ENCODE results near the gene MARVELD3. TPM values are rescaled to one million over a fixed set of nuclear protein-coding genes. Genes with fewer than 3 reads are reported as not detected.
"Not testable (repeated sequence)": the region's sequence is repeated elsewhere in the genome, so short reads cannot be mapped to it uniquely, and the experiment has no call there.

MARVELD3 gene
- total RNA-seq, 4 donors from 2014 or later, result 0.32 TPM; not detected in 3

DNA sequence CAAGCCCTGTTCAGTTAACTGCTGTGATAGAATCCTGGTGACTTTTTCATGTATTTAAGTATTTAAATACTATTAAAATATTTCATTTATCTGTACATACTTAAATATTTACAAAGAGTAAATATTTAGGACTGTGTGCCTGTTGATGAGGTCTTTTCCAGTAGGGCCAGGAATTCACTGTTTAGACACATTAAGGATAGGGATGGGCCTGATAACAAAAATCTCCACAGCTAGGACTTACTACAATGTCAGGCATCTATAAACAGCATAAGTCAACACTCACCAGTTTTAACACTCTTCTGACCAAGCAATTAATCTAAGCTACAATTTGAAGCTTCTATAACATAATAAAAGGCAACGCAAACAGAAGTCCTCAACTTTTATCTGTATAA, 47.6 kb downstream of the MARVELD3 start:
- H3K27me3 ChIP-seq, result no peaks in the 10 kb centered on the region
- intact Hi-C loops (cut with DNase I; ENCODE audit: low total_unique reads) (no loop called here), in situ Hi-C loops (cut with MboI; ENCODE audit: low sequenced_read_pairs in 4 of 4) (no loop called here)
- no peak overlapping the region for H3K4me3 ChIP-seq
- no peak overlapping the region for H3K27ac ChIP-seq
- DNase-seq (no peak), ATAC-seq (no peak)
- peaks cover 4 to 65% of the 10 kb centered on the region in 2 donors for H3K36me3 ChIP-seq
- no peaks in the 10 kb centered on the region for H3K9me3 ChIP-seq
- H3K4me1 ChIP-seq, result no peaks in the 10 kb centered on the region
- TF ChIP-seq, protein P1, sequence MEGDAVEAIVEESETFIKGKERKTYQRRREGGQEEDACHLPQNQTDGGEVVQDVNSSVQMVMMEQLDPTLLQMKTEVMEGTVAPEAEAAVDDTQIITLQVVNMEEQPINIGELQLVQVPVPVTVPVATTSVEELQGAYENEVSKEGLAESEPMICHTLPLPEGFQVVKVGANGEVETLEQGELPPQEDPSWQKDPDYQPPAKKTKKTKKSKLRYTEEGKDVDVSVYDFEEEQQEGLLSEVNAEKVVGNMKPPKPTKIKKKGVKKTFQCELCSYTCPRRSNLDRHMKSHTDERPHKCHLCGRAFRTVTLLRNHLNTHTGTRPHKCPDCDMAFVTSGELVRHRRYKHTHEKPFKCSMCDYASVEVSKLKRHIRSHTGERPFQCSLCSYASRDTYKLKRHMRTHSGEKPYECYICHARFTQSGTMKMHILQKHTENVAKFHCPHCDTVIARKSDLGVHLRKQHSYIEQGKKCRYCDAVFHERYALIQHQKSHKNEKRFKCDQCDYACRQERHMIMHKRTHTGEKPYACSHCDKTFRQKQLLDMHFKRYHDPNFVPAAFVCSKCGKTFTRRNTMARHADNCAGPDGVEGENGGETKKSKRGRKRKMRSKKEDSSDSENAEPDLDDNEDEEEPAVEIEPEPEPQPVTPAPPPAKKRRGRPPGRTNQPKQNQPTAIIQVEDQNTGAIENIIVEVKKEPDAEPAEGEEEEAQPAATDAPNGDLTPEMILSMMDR (IDR thresholded peaks at IDR 0.05 in 4 of 5, conservative IDR thresholded peaks at IDR 0.05 in 1 of 5), result no peak
- no peak for TF ChIP-seq POLR2A (IDR thresholded peaks at IDR 0.05)

DNA sequence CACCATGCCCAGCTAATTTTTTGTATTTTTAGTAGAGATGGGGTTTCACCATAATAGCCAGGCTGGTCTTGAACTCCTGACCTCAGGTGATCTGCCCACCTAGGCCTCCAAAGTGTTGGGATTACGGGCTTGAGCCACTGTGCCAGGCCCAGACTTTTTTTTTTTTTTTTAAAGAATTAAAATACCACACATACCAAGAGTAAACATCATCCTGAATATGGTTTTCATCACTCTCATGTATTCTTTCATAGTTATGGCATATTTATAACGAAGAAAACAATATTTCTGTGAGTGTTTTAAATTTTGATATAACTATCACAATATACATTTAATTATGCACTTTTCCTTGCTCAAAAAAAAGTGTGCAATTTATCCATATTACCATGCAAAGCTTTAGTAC, 48.2 kb downstream of the MARVELD3 start:
- Histone ChIP-seq H3K27me3 (no peaks in the 10 kb centered on the region), H3K4me1 (no peaks in the 10 kb centered on the region), H3K27ac (no peak overlapping the region), H3K9me3 (no peaks in the 10 kb centered on the region), H3K36me3 (peaks cover 4 to 65% of the 10 kb centered on the region in 2 donors), H3K4me3 (no peak overlapping the region)
- no peak for ATAC-seq
- no peak for DNase-seq
- in situ Hi-C loops (cut with MboI; ENCODE audit: low sequenced_read_pairs in 4 of 4) (no loop called here), intact Hi-C loops (cut with DNase I; ENCODE audit: low total_unique reads) (no loop called here)
- TF ChIP-seq POLR2A (IDR thresholded peaks at IDR 0.05), result no peak
- TF ChIP-seq, protein P1 (IDR thresholded peaks at IDR 0.05 in 4 of 5, conservative IDR thresholded peaks at IDR 0.05 in 1 of 5), result no peak

DNA sequence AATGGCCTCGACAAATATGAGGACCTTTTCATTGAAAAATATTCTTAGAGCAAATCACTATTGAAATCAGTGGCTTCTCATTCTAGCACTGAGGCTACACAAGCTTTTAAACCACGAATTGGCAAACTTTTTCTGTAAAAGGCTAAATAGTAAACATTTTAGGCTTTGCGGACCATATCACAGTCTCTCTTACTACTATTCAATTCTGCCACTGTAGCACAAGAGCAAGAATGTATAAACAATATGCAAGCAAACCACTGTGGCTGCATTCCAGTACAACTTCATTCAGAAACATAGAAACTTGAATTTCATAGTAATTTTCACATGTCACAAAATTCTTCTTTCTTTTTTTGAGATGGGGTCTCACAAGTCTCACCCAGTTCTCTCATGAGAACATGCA, 49.4 kb downstream of the MARVELD3 start:
- Histone ChIP-seq H3K4me1 (no peaks in the 10 kb centered on the region), H3K27ac (no peak overlapping the region), H3K9me3 (no peaks in the 10 kb centered on the region), H3K36me3 (peaks cover 4 to 61% of the 10 kb centered on the region in 2 donors), H3K4me3 (no peak overlapping the region), H3K27me3 (no peaks in the 10 kb centered on the region)
- in situ Hi-C loops (cut with MboI; ENCODE audit: low sequenced_read_pairs in 4 of 4) (no loop called here), intact Hi-C loops (cut with DNase I; ENCODE audit: low total_unique reads) (no loop called here)
- DNase-seq (no peak), ATAC-seq (no peak)
- TF ChIP-seq, protein P1 (IDR thresholded peaks at IDR 0.05 in 4 of 5, conservative IDR thresholded peaks at IDR 0.05 in 1 of 5), result no peak
- TF ChIP-seq POLR2A (IDR thresholded peaks at IDR 0.05), result no peak

DNA sequence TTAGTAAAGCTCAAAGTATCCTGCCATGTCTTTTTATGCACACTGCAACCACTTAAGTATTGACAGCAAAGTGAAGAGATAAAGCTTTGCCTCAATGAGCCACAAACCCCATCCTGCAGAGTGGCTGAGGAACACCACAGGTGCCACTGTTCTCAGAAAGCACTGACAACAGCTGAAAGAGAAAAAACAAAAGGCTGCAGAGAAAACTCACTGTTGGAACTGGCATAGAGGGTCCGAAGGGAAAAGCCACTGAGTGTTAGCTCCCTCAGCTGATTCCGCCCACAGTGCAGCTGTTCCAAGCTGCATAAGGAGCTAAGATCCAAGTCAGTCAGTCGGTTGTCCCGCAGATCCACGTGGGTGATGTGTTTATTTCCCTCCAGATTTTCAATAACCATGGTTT, 50.3 kb downstream of the MARVELD3 start:
- DNase-seq, result no peak
- Histone ChIP-seq H3K4me1 (no peaks in the 10 kb centered on the region), H3K36me3 (peaks cover 4 to 61% of the 10 kb centered on the region in 2 donors), H3K27me3 (no peaks in the 10 kb centered on the region), H3K4me3 (no peak overlapping the region), H3K27ac (no peak overlapping the region), H3K9me3 (no peaks in the 10 kb centered on the region)
- in situ Hi-C loops (cut with MboI; ENCODE audit: low sequenced_read_pairs in 4 of 4), result no loop called here
- ATAC-seq, result no peak
- TF ChIP-seq POLR2A (IDR thresholded peaks at IDR 0.05), result no peak
- TF ChIP-seq, protein P1 (IDR thresholded peaks at IDR 0.05 in 4 of 5, conservative IDR thresholded peaks at IDR 0.05 in 1 of 5), result no peak
- intact Hi-C loops (cut with DNase I; ENCODE audit: low total_unique reads), result no loop called here

DNA sequence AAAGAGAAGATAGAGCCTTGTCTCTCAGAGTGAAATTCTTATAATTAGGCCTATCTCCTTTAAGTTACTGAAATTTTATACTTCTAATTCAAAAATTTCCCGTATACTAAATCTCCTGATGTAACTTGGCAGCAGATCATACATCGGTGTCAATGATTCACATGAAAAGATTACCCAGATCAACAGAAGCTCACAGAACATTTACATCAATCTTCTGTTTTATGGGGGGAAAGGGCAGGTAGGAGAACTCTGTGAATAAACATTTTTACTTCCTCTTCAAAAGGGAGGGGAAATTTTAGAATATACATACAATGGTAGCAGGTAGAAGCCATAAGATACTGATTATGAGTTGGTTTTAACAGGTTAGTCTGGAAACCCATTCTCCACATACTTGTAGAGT, 55.4 kb downstream of the MARVELD3 start:
- no peak overlapping the region for H3K4me3 ChIP-seq
- H3K9me3 ChIP-seq, result no peaks in the 10 kb centered on the region
- ATAC-seq, result no peak
- H3K4me1 ChIP-seq, result no peaks in the 10 kb centered on the region
- intact Hi-C loops (cut with DNase I; ENCODE audit: low total_unique reads) (no loop called here), in situ Hi-C loops (cut with MboI; ENCODE audit: low sequenced_read_pairs in 4 of 4) (no loop called here)
- H3K27ac ChIP-seq, result no peak overlapping the region
- no peak for DNase-seq
- no peak for TF ChIP-seq POLR2A (IDR thresholded peaks at IDR 0.05)
- TF ChIP-seq, protein P1 (IDR thresholded peaks at IDR 0.05 in 4 of 5, conservative IDR thresholded peaks at IDR 0.05 in 1 of 5), result no peak
- H3K36me3 ChIP-seq, result peaks cover under 1 to 42% of the 10 kb centered on the region in 2 donors
- no peaks in the 10 kb centered on the region for H3K27me3 ChIP-seq

DNA sequence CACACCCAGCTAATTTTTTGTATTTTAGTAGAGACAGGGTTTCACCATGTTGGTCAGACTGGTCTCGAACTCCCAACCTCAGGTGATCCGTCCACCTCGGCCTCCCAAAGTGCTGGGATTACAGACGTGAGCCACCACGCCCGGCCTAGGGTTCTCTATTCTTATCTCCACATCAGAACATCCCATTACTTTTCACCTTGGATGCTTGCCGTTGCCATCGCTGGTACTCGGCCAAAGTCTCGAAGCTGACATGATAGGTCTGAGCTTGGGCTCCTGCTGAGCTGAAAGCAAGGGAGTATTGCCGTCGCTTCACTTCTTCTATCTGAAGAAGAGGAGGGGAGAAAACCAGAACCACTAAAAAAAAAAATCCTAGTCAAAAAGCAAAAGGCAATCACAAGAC, 58.3 kb downstream of the MARVELD3 start:
- H3K27ac ChIP-seq; in situ Hi-C loops (cut with MboI; ENCODE audit: low sequenced_read_pairs in 4 of 4); DNase-seq; H3K4me1 ChIP-seq; H3K9me3 ChIP-seq; ATAC-seq; H3K4me3 ChIP-seq; intact Hi-C loops (cut with DNase I; ENCODE audit: low total_unique reads); H3K27me3 ChIP-seq: not testable (repeated sequence)
- peaks cover 0 to 28% of the 10 kb centered on the region in 2 donors for H3K36me3 ChIP-seq

Measured in gastrocnemius medialis (tissue), 4 donors.